Measurements from ENCODE around the gene GRIN1. TPM values are rescaled to one million over a fixed set of nuclear protein-coding genes. Genes with fewer than 3 reads are reported as not detected.
"Not testable (repeated sequence)": the region's sequence is repeated elsewhere in the genome, so short reads cannot be mapped to it uniquely, and the experiment has no call there.

Gene GRIN1
- total RNA-seq, 1 donor from 2014 or later: 0.53 TPM

DNA sequence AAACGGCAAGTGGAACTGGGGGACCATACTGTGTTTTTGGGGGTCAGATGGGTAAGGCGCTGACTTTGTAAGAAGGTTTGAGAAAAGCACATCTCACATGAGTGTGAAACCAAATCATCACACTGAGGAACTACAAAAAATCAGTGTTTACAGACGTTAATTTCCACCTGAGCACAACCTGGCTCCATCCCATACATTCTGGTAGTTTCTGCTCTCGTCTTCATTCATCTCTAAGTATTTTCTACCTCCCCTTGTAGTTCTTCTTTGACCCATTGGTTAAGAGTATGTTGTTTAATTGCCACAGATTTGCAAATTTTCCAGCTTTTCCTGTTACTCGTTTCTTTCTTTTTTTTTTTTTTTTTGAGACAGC, 15.5 kb upstream of the GRIN1 start:
- Histone ChIP-seq H3K27me3 (ENCODE audit: control insufficient read depth, insufficient read depth, low read length) (no peaks in the 10 kb centered on the region), H3K36me3 (ENCODE audit: control insufficient read depth, insufficient read depth, low read length) (no peaks in the 10 kb centered on the region), H3K4me3 (ENCODE audit: low read depth, low read length) (no peak overlapping the region)
- FAIRE-seq (no peak), DNase-seq (ENCODE audit: low read depth) (no peak)
- no peak for TF ChIP-seq CTCF (IDR thresholded peaks at IDR 0.05; ENCODE audit: insufficient read depth, low read length, severe bottlenecking)

GRCh38 chr9:137123952-137124462, 14.9 kb upstream of the GRIN1 start:
- not testable (repeated sequence) for H3K36me3 ChIP-seq (ENCODE audit: control insufficient read depth, insufficient read depth, low read length); H3K27me3 ChIP-seq (ENCODE audit: control insufficient read depth, insufficient read depth, low read length); H3K4me3 ChIP-seq (ENCODE audit: low read depth, low read length); FAIRE-seq; DNase-seq (ENCODE audit: low read depth)

DNA sequence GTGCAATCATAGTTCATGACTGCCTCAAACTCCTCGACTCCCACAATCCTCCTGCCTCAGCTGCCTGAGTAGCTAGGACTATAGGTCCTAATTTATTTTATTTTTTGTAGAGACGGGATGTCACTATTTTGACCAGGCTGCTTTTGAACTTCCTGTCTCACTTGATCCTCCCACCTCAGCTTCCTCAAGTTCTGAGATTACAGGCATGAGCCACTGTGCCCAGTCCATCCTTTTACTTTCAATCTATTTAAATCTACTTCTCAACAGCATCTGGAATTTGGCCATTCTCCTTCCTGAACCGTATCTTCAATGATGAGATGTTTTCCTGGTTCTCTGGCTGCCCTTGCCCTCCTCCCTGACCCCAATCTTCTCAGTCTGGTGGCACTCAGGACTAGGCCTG, 12.2 kb upstream of the GRIN1 start:
- TF ChIP-seq CTCF (IDR thresholded peaks at IDR 0.05; ENCODE audit: insufficient read depth, low read length, severe bottlenecking): no peak
- no peak for DNase-seq (ENCODE audit: low read depth)
- FAIRE-seq: no peak
- Histone ChIP-seq H3K27me3 (ENCODE audit: control insufficient read depth, insufficient read depth, low read length) (no peaks in the 10 kb centered on the region), H3K36me3 (ENCODE audit: control insufficient read depth, insufficient read depth, low read length) (no peaks in the 10 kb centered on the region), H3K4me3 (ENCODE audit: low read depth, low read length) (no peak overlapping the region)

DNA sequence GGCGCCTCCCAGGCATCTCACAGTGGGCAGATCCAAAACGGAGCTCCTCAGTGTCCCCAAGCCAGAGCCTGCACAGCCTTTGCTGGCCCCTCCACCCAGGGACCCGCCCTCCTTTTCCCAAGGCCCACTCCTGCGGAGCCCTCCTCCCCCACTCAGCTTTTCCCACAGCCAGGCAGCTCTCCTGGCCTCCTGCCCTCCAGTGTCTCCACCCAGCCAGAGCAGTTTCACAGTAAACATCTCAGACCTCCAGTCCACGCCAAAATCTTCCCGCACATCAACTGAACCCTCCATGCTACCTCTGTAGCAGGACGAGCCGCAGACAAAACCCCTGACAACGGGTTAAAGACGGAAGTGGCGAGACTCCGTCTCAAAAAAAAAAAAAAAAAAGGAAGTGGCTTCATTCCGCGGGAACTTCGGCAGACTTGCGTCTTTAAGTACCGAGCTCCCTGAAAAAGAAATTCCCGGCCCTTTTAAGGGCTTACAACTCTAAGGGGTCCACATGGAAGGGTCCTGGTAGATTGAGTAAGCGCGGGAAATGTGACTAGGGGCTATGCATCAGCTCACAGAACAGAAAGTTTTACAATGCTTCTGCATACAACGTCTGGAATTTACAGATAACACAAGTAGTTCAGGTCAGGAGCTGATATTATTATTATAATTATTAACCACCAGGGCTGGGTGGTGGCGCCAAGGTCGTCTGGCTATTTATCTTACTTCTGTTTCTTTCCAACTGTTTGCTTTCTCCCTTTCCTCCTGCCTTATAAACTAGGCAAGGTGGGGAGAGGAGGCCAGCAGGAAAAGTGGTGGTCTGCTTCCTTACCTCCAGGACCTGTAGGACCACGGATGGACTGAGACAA, 11.4 kb upstream of the GRIN1 start:
- no peaks in the 10 kb centered on the region for H3K27me3 ChIP-seq (ENCODE audit: control insufficient read depth, insufficient read depth, low read length)
- no peak for TF ChIP-seq CTCF (IDR thresholded peaks at IDR 0.05; ENCODE audit: insufficient read depth, low read length, severe bottlenecking)
- peak; percentile 30 for DNase-seq (ENCODE audit: low read depth)
- H3K4me3 ChIP-seq (ENCODE audit: low read depth, low read length): peak overlapping the region; percentile 8
- H3K36me3 ChIP-seq (ENCODE audit: control insufficient read depth, insufficient read depth, low read length): no peaks in the 10 kb centered on the region
- no peak for FAIRE-seq

GRCh38 chr9:137128158-137128861, 10.6 kb upstream of the GRIN1 start:
- no peak for TF ChIP-seq CTCF (IDR thresholded peaks at IDR 0.05; ENCODE audit: insufficient read depth, low read length, severe bottlenecking)
- Histone ChIP-seq H3K36me3 (ENCODE audit: control insufficient read depth, insufficient read depth, low read length) (no peaks in the 10 kb centered on the region), H3K4me3 (ENCODE audit: low read depth, low read length) (peak overlapping the region; percentile 83), H3K27me3 (ENCODE audit: control insufficient read depth, insufficient read depth, low read length) (no peaks in the 10 kb centered on the region)
- FAIRE-seq: no peak
- no peak for DNase-seq (ENCODE audit: low read depth)

DNA sequence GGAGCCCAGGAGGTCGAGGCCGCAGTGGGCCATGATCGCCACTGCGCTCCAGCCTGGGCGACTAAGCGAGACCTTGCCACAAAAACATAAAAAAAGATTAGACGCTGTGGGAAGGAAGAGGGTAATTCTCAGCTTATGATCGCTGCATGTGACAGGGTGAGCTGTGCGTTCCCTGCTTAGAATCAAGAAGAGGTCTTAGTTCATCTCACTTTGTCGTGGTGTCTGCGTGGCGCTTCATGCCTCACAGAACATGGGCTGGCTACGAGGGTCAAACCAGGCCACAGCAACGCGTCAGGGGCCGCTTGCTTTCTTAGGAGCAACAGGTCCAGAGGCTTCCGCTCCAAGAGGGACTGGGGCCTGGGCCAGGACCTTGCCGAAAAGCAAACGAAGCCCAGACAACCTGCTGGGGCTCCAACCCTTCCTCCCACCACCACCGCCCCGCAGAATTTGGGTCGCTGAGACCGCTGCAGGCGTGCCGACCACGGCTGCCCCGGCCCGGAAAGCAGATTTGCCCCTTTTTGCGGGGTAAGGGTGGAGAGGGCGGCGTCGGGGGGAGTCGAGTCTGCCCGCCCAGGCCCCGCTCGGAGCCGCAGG, 10.0 kb upstream of the GRIN1 start:
- no peak for DNase-seq (ENCODE audit: low read depth)
- Histone ChIP-seq H3K36me3 (ENCODE audit: control insufficient read depth, insufficient read depth, low read length) (no peaks in the 10 kb centered on the region), H3K27me3 (ENCODE audit: control insufficient read depth, insufficient read depth, low read length) (no peaks in the 10 kb centered on the region), H3K4me3 (ENCODE audit: low read depth, low read length) (peak overlapping the region; percentile 83)
- TF ChIP-seq CTCF (IDR thresholded peaks at IDR 0.05; ENCODE audit: insufficient read depth, low read length, severe bottlenecking): no peak
- no peak for FAIRE-seq
